HepG2 (cell line): Measurements from ENCODE around the gene NUDT1. TPM values are rescaled to one million over a fixed set of nuclear protein-coding genes. Genes with fewer than 3 reads are reported as not detected.

Experiments used
- ATAC-seq: fragments of 200-7000 bp; cut with Tn5 transposase; 3 replicates; pipeline ENCODE4 v1.9.1; 2020; ENCODE audit warnings: mild to moderate bottlenecking, moderate library complexity
- BruUV-seq: library from RNA; stranded (reverse); fragments of 400-500 nt; replicated peaks from 2 replicates; lab custom pipeline; 2021; lab: Mats Ljungman, UMichigan
- CTCF ChIA-PET: fragments of 300-600 bp; formaldehyde crosslinking; extraction: SDS; loops from one replicate; lab custom pipeline; 2021; ENCODE audit warnings: low total read pairs, inconsistent platforms, low intra/inter-chr PET ratio; lab: Yijun Ruan, JAX
- POLR2A ChIA-PET: fragments of 350-600 bp; sonication (Branson Sonifier 250); formaldehyde crosslinking; loops from one replicate; lab custom pipeline; 2020; ENCODE audit warnings: antibody characterized with exemption, inconsistent platforms; lab: Yijun Ruan, JAX
- DNase-seq: peaks from one replicate; pipeline ENCODE4 v3.0.0-alpha.2; 2015; ENCODE audit warnings: low spot score
- FAIRE-seq: peaks from 3 replicates; lab custom pipeline; 2011; peaks lifted over from hg19 to GRCh38; lab: Jason Lieb, UNC
- H2AFZ ChIP-seq: one replicate; pipeline ENCODE4 v1.6.1; 2011; ENCODE audit warnings: low read length, inconsistent platforms
- H3K27ac ChIP-seq: fragments of 300-600 bp; 3 replicates; pipeline ENCODE4 v1.8.0; 2011; ENCODE audit warnings: mixed run types, mild to moderate bottlenecking, mixed read lengths, low read length, inconsistent platforms; ENCODE audit not compliant: insufficient read depth; ENCODE audit errors: extremely low read length
- H3K27me3 ChIP-seq, 2 experiments: fragments of 200-600 bp in 1 of 2; 2 replicates in 1 of 2; 3 replicates in 1 of 2; pipeline versions ENCODE4 v1.6.0 to v1.8.0; 2011; ENCODE audit warnings: low read length in 2 of 2, mild to moderate bottlenecking in 2 of 2, moderate library complexity in 2 of 2, inconsistent platforms in 1 of 2; ENCODE audit not compliant: insufficient read depth in 2 of 2, control insufficient read depth in 1 of 2
- H3K36me3 ChIP-seq, 2 experiments: fragments of 200-600 bp in 1 of 2; replicated peaks in 1 of 2; 2 replicates in 1 of 2; 3 replicates in 1 of 2; pipeline versions ENCODE4 v1.5.1 to v1.8.0; 2011; ENCODE audit warnings: low read length in 2 of 2, inconsistent platforms in 1 of 2; ENCODE audit not compliant: insufficient read depth in 2 of 2, control insufficient read depth in 1 of 2
- H3K4me1 ChIP-seq: 2 replicates; pipeline ENCODE4 v1.5.1; 2012; ENCODE audit warnings: low read length, inconsistent platforms; ENCODE audit not compliant: insufficient read depth
- H3K4me2 ChIP-seq: 2 replicates; pipeline ENCODE4 v1.6.0; 2011; ENCODE audit warnings: low read depth, low read length, inconsistent platforms
- H3K4me3 ChIP-seq, 3 experiments: fragments of 200-600 bp in 1 of 3; sonication (generic), shearing (Covaris generic) in 1 of 3; replicated peaks in 1 of 3; 2 replicates each; pipeline ENCODE4 v1.5.1; 2011 to 2016; ENCODE audit warnings: low read length in 3 of 3, inconsistent platforms in 2 of 3, low read depth in 2 of 3, mild to moderate bottlenecking in 2 of 3, control low read depth in 1 of 3, mixed read lengths in 1 of 3; ENCODE audit not compliant: insufficient read depth in 1 of 3
- H3K79me2 ChIP-seq: one replicate; pipeline ENCODE4 v1.6.1; 2011; ENCODE audit warnings: low read length, inconsistent platforms; ENCODE audit not compliant: insufficient read depth
- H3K9ac ChIP-seq: 2 replicates; pipeline ENCODE4 v1.6.0; 2011; ENCODE audit warnings: mild to moderate bottlenecking, low read depth, low read length, inconsistent platforms; ENCODE audit not compliant: insufficient read depth
- H3K9me3 ChIP-seq: 2 replicates; pipeline ENCODE4 v1.5.1; 2012; ENCODE audit warnings: mild to moderate bottlenecking, low read length
- H4K20me1 ChIP-seq: 2 replicates; pipeline ENCODE4 v1.6.0; 2011; ENCODE audit warnings: inconsistent platforms, mild to moderate bottlenecking, low read length, moderate library complexity; ENCODE audit not compliant: insufficient read depth
- ADNP ChIP-seq: sonication (generic); formaldehyde crosslinking; IDR thresholded peaks from 2 replicates; pipeline ENCODE4 v1.4.0; 2020; ENCODE audit warnings: missing genetic modification reagents
- FOXO4 ChIP-seq: sonication (generic); formaldehyde crosslinking; conservative IDR thresholded peaks from 2 replicates; pipeline ENCODE4 v1.8.1; 2023; ENCODE audit warnings: missing genetic modification reagents
- JUNB ChIP-seq: sonication (generic); formaldehyde crosslinking; IDR thresholded peaks from 2 replicates; pipeline ENCODE4 v1.8.0; 2022; ENCODE audit warnings: missing genetic modification reagents, mild to moderate bottlenecking, borderline replicate concordance
- KAT2B ChIP-seq: fragments of 150-350 bp; IDR thresholded peaks from 2 replicates; pipeline ENCODE4 v1.6.1; 2014; ENCODE audit warnings: low read depth, low read length, borderline replicate concordance
- MYC ChIP-seq: sonication (generic); formaldehyde crosslinking; IDR thresholded peaks from 2 replicates; pipeline ENCODE4 v1.9.0; 2021; ENCODE audit warnings: missing genetic modification reagents, borderline replicate concordance
- NFE2 ChIP-seq: sonication (generic); formaldehyde crosslinking; IDR thresholded peaks from 2 replicates; pipeline ENCODE4 v1.4.0; 2020; ENCODE audit warnings: missing genetic modification reagents
- RXRA ChIP-seq: sonication (generic); formaldehyde crosslinking; IDR thresholded peaks from 2 replicates; pipeline ENCODE4 v1.5.1; 2020; ENCODE audit warnings: missing genetic modification reagents
- SP1 ChIP-seq, 2 experiments: fragments of 450-650 bp in 1 of 2; sonication (generic) in 1 of 2; formaldehyde crosslinking in 1 of 2; IDR thresholded peaks; 2 replicates each; pipeline versions ENCODE4 v1.4.0 to v1.6.1; 2016 to 2020; ENCODE audit warnings: missing genetic modification reagents in 1 of 2
- U2AF1 ChIP-seq: fragments of 200-400 bp; formaldehyde crosslinking; optimal IDR thresholded peaks from 2 replicates; pipeline ENCODE3; 2017; ENCODE audit warnings: mild to moderate bottlenecking, low read depth, low read length
- YY1 ChIP-seq: IDR thresholded peaks from 2 replicates; pipeline ENCODE4 v1.6.1; 2011; ENCODE audit warnings: low read length, low read depth, moderate library complexity, mild to moderate bottlenecking; ENCODE audit not compliant: insufficient read depth, insufficient replicate concordance
- ZBTB38 ChIP-seq: sonication (generic); formaldehyde crosslinking; IDR thresholded peaks from 2 replicates; pipeline ENCODE4 v1.5.1; 2020; ENCODE audit warnings: mild to moderate bottlenecking, missing genetic modification reagents
- ZNF501 ChIP-seq: sonication (generic); formaldehyde crosslinking; IDR thresholded peaks from 2 replicates; pipeline ENCODE4 v1.5.1; 2020; ENCODE audit warnings: mild to moderate bottlenecking, moderate library complexity, missing genetic modification reagents
- ZNF772 ChIP-seq: sonication (generic); formaldehyde crosslinking; IDR thresholded peaks from 2 replicates; pipeline ENCODE4 v1.5.0; 2020; ENCODE audit warnings: mild to moderate bottlenecking, missing genetic modification reagents
- WGBS: methylation state at CpG from one replicate; pipeline ENCODE4 v1.1.6; 2017; ENCODE audit warnings: low lambda C conversion rate; 5-methylcytosine and 5-hydroxymethylcytosine counted together
- in situ Hi-C: cut with HindIII; loops from 2 replicates; pipeline ENCODE4 v1.10.0; 2017; ENCODE audit warnings: low pct_unique_long_range_greater_than_20kb; ENCODE audit not compliant: extremely low pct_ligation_motif_present
- intact Hi-C: fragments of 100-400 bp; cut with micrococcal nuclease; formaldehyde crosslinking; loops from one replicate; pipeline ENCODE4 v1.10.0; 2022; ENCODE audit not compliant: unreplicated experiment
- polyA plus RNA-seq, 8 experiments: library from polyadenylated mRNA; depleted of rRNA in 3 of 8; stranded (reverse) in 7 of 8; unstranded in 1 of 8; fragments of >200 nt; fragmentation: Illumina TruSeq in 4 of 8; extraction: Trizol in 4 of 8; gene quantifications; 2 replicates each; pipeline versions ENCODE4 v1.2.1 to v1.2.3, GENCODE V29; 2011 to 2016; ENCODE audit warnings: low read depth in 4 of 8, missing spikeins in 1 of 8, mixed read lengths in 1 of 8; ENCODE audit not compliant: insufficient read depth in 1 of 8
- total RNA-seq, 5 experiments: library from RNA; depleted of rRNA; stranded (reverse); fragments of >200 nt; fragmentation: Illumina TruSeq; extraction: Trizol; gene quantifications; 2 replicates each; pipeline ENCODE4 v1.2.3, GENCODE V29; 2016; ENCODE audit warnings: low read depth in 1 of 5

The NUDT1 gene
- total and polyA plus RNA-seq, 2 of the 13 experiments (the other 11 are each of a cell fraction or from before 2014, with no cell fraction given), result 9.1 to 26.8 TPM

GRCh38 chr7:2204446-2204845 is 37.6 kb upstream of the NUDT1 start:
- CTCF ChIA-PET, result no interaction called here
- no peaks in the 10 kb centered on the region for H3K4me1 ChIP-seq
- in situ Hi-C loops, result loop anchor here (25.0 kb wide), 1 partner anchor 617 kb away; no protein-coding TSS in a partner anchor

GRCh38 chr7:2205036-2205780 is 36.8 kb upstream of the NUDT1 start:
- no peaks in the 10 kb centered on the region for H3K27me3 ChIP-seq
- H3K27ac ChIP-seq, result no peak overlapping the region
- no peak for DNase-seq
- WGBS, result 95% methylated on average over 16 of the region's 16 CpGs
- H3K36me3 ChIP-seq, result peaks cover 28 to 71% of the 10 kb centered on the region in 2 experiments; a peak in 4 of 5 replicates
- H3K4me3 ChIP-seq, result no peak overlapping the region
- no peaks in the 10 kb centered on the region for H3K9me3 ChIP-seq
- no peak for FAIRE-seq
- intact Hi-C loops, result no loop called here
- ChIA-PET POLR2A (no interaction called here), CTCF (no interaction called here)
- H3K4me1 ChIP-seq, result no peaks in the 10 kb centered on the region
- in situ Hi-C loops, result loop anchor here (5.0 to 25.0 kb wide), 2 partner anchors 103 to 618 kb away; no protein-coding TSS in a partner anchor
- BruUV-seq, result no TSS peak
- H3K79me2 ChIP-seq, result peaks cover 3% of the 10 kb centered on the region
- no peak overlapping the region for H2AFZ ChIP-seq
- H3K4me2 ChIP-seq, result no peak overlapping the region
- no peak overlapping the region for H3K9ac ChIP-seq
- ATAC-seq, result no peak
- no peaks in the 10 kb centered on the region for H4K20me1 ChIP-seq
- no peak for TF ChIP-seq RXRA (CRISPR knock-in tag)
- TF ChIP-seq U2AF1, result no peak
- no peak for TF ChIP-seq KAT2B
- no peak for TF ChIP-seq ADNP (CRISPR knock-in tag)
- TF ChIP-seq ZNF501, result no peak
- TF ChIP-seq YY1, result no peak
- no peak for TF ChIP-seq FOXO4
- TF ChIP-seq ZNF772 (CRISPR knock-in tag), result no peak
- TF ChIP-seq ZBTB38 (CRISPR knock-in tag), result no peak

More at GRCh38 chr7:2204446-2204845, 37.6 kb upstream of the NUDT1 start:
- Histone ChIP-seq H3K79me2 (peaks cover 3% of the 10 kb centered on the region), H3K27ac (no peak overlapping the region), H3K4me2 (no peak overlapping the region), H3K4me3 (no peak overlapping the region), H3K9me3 (no peaks in the 10 kb centered on the region), H3K9ac (no peak overlapping the region), H4K20me1 (no peaks in the 10 kb centered on the region), H3K27me3 (no peaks in the 10 kb centered on the region), H3K36me3 (peaks cover 31 to 73% of the 10 kb centered on the region in 2 experiments; a peak in 4 of 5 replicates), H2AFZ (no peak overlapping the region)
- no TSS peak for BruUV-seq
- over 99% methylated on average over 11 of the region's 11 CpGs for WGBS
- DNase-seq (no peak), ATAC-seq (no peak), FAIRE-seq (no peak)
- intact Hi-C loops, result no loop called here
- TF ChIP-seq SP1 (IDR thresholded peaks at IDR 0.05) (no peak), SP1 (CRISPR knock-in tag; IDR thresholded peaks at IDR 0.05) (no peak), ZBTB38 (CRISPR knock-in tag) (no peak), MYC (no peak), JUNB (CRISPR knock-in tag) (no peak), NFE2 (CRISPR knock-in tag) (no peak)
- POLR2A ChIA-PET, result no interaction called here
